BLaER1 treated with 17β-estradiol and CSF1 and Interleukin-3, amounts not matched to agents 10 nM and 100 nM (cell line): ENCODE measurements around the gene ANKRD37.

Source experiments
- H3K27ac ChIP-seq, 11 experiments: shearing (Covaris generic); formaldehyde crosslinking; 2 replicates each; pipeline ENCODE4 v1.8.1; 2022
- H3K27me3 ChIP-seq, 11 experiments: shearing (Covaris generic); formaldehyde crosslinking; 2 replicates each; pipeline ENCODE4 v1.8.1; 2022
- H3K36me3 ChIP-seq, 11 experiments: shearing (Covaris generic); formaldehyde crosslinking; 2 replicates each; pipeline ENCODE4 v1.8.1; 2022
- H3K4me1 ChIP-seq, 10 experiments: shearing (Covaris generic); formaldehyde crosslinking; 2 replicates each; pipeline ENCODE4 v1.8.1; 2022
- H3K4me2 ChIP-seq, 11 experiments: shearing (Covaris generic); formaldehyde crosslinking; 2 replicates each; pipeline ENCODE4 v1.8.1; 2022
- H3K4me3 ChIP-seq, 10 experiments: shearing (Covaris generic); formaldehyde crosslinking; 2 replicates each; pipeline ENCODE4 v1.8.1; 2022
- H3K9ac ChIP-seq, 11 experiments: shearing (Covaris generic); formaldehyde crosslinking; 2 replicates each; pipeline ENCODE4 v1.8.1; 2022
- H3K9me3 ChIP-seq, 11 experiments: shearing (Covaris generic); formaldehyde crosslinking; replicated peaks in 1 of 11; 2 replicates each; pipeline ENCODE4 v1.8.1; 2022
- H4K20me1 ChIP-seq, 11 experiments: shearing (Covaris generic); formaldehyde crosslinking; 2 replicates each; pipeline ENCODE4 v1.8.1; 2022
- Cebpa-rat ChIP-seq, 11 experiments: shearing (Covaris generic); IDR thresholded peaks; 2 replicates each; pipeline ENCODE4 v1.8.1; 2022

The ANKRD37 gene

DNA sequence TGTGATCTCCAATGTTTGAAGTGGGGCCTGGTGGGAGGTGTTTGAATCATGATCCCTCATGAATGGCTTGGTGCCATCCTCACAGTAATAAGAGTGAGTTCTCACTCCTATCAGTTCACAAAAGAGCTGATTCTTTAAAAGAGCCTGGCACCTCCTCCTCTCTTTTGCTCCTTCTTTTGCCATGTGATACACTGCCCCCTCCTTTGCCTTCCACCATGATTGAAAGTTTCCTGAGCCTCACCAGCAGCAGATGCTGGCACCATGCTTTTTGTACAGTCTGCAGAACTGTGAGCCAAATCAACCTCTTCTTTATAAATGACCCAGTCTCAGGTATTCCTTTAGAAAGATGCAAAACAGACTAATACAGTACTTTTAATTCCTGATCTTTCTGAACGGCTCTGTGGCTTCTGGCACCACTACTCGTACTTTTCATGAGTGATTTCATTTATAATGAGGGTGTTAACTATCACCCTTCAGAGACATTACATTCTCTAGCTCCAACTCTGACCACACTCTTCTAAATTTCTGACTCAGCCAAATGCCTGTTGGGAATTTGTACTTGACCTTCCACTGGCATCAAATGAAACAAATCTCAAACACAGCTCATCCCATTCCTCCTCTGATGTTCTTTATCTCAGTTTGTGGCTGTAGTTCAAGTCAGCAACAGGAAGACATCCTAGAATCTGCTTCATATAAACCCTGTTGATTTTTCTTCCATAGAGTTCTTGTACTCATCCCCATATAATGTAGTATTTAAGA, 24.9 kb downstream of the ANKRD37 start:
- peaks cover 7 to 23% (median 15%) of the 10 kb centered on the region in 10 experiments for H3K4me1 ChIP-seq
- no peak overlapping the region for H3K27ac ChIP-seq
- H4K20me1 ChIP-seq, result no peaks in the 10 kb centered on the region
- peaks cover 9 to 53% (median 39%) of the 10 kb centered on the region in 11 experiments for H3K36me3 ChIP-seq
- H3K27me3 ChIP-seq, result no peaks in the 10 kb centered on the region
- TF ChIP-seq Cebpa-rat (IDR thresholded peaks at IDR 0.05), result no peak
- no peak overlapping the region for H3K9ac ChIP-seq
- no peaks in the 10 kb centered on the region for H3K9me3 ChIP-seq
- H3K4me2 ChIP-seq, result no peak overlapping the region
- no peak overlapping the region for H3K4me3 ChIP-seq

DNA sequence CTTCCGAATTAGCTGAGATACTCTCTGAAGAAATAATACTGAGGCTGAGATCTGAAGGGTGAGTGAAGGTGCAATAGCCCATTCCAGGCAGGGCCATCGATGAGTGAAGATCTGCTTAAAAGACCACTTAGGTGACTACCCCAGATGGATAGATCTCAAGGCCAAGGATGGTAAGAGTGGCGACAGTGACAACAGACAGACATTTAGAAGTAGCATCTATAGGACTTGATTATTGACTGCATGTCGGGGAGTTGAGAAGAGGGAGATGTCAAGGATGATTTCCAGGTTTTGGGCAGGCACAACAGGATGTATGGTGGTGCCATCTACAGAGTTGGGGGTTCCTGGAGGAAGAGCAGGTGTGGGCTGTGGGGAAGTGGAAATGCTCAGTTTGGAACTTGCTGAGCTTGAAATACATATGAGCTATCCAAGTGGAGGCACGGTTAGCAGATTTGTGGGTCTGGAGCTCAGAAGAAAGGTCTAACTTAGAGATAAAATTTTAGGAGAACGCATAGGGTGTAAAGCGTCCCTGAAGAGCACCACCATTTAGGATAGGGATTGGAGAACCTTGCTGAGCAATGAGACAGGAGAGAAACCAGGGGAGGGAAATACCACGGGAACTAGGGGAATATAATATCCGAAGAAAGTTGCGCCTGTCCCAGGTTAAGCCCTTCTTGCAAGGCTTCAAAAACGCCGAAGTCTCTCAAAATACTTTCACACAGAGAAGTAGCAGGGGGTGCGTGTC, 28.4 kb downstream of the ANKRD37 start:
- Histone ChIP-seq H3K27me3 (no peaks in the 10 kb centered on the region), H3K27ac (peak overlapping the region; percentile 92 to 100 (median 99)), H3K4me2 (peak overlapping the region; percentile 80 to 96 (median 87)), H3K36me3 (peaks cover 4 to 24% (median 18%) of the 10 kb centered on the region in 11 experiments; a peak in 16 of 22 replicates), H4K20me1 (no peaks in the 10 kb centered on the region), H3K9me3 (no peaks in the 10 kb centered on the region), H3K4me3 (peak overlapping the region; percentile 63 to 81 (median 76)), H3K4me1 (peaks cover 7 to 23% (median 15%) of the 10 kb centered on the region in 10 experiments), H3K9ac (peak overlapping the region; percentile 90 to 99 (median 97))
- no peak for TF ChIP-seq Cebpa-rat (IDR thresholded peaks at IDR 0.05)

DNA sequence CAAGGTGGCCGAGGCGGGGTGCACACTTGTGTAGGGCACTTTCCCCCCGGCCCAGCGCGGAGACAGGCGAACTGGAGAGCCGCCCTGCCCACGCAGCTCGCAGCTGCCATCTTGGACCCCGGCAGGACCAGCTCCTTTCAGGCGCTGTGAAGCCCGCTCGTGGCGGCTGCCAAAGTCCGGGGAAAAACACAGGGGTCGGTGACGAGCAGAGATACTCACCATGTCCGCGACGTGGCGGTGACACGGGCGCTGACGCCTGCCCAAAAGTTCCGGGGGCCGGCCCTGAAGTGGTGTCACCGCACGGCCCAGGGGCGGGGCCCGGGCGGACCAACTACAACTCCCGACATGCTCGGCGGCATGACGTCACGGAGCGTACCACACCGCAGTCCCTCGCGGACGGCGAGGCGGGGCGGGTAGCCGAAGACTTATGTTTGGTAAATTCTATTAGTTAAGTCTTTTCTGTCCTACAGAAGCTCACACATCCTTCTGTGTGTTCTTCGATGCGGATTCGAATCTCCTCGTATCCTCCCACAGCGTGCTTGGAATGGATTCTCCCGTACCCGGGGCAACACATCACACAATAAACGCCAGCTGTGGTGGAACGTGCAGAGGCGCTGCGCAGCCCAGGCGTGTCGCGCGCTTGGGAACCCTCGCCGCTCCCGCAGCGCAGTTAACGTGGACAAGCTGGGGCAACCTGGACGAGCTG, 29.2 kb downstream of the ANKRD37 start, which contains the start of gene UFSP2:
UFSP2 (minus strand) TSS at position 318 of the 706 bp plus-strand sequence; CDS start at position 222, 96 bp downstream.
- H3K27ac ChIP-seq, result peak within 1 kb of the TSS; percentile 92 to 100 (median 99)
- TF ChIP-seq Cebpa-rat (IDR thresholded peaks at IDR 0.05), result no peak
- peak within 1 kb of the TSS; percentile 90 to 99 (median 97) for H3K9ac ChIP-seq
- H3K4me3 ChIP-seq, result peak within 1 kb of the TSS; percentile 63 to 81 (median 76)
- H4K20me1 ChIP-seq, result no peaks in the 10 kb centered on the region
- H3K4me2 ChIP-seq, result peak within 1 kb of the TSS; percentile 80 to 96 (median 88)
- H3K9me3 ChIP-seq, result no peaks in the 10 kb centered on the region
- H3K4me1 ChIP-seq, result peaks cover 7 to 23% (median 15%) of the 10 kb centered on the region in 10 experiments
- H3K36me3 ChIP-seq, result peaks cover 4 to 23% (median 14%) of the 10 kb centered on the region in 11 experiments; a peak in 16 of 22 replicates
- no peaks in the 10 kb centered on the region for H3K27me3 ChIP-seq

DNA sequence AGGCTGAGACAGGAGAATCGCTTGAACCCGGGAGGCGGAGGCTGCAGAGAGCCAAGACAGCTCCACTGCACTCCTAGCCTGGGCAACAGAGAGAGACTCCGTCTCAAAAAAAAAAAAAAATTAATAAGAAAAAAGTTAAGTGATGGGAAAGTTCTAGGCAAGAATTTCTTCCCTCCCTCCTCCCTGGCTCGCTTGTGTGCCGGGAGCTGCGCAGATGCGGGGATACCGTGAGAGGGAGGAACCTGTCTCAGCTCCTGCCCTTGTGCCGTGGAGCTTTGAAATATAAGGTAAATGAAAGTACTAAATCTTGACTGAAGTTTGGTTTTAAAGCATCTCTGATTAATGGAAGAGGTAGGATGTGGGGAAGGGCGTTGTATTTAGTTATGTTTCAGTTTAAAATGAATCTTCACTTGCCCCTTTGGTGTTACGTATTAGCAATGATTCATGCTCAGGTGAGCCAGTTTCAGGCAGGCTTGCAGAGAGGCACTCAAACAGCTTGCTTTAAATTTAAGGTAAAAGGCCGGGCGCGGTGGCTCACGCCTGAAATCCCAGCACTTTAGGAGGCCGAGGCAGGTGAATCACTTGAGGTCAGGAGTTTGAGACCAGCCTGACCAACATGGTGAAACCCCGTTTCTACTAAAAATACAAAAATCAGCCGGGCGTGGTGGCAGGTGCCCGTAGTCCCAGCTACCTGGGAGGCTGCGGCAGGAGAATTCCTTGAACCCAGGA, 30.5 kb downstream of the ANKRD37 start:
- H3K9me3 ChIP-seq, result no peaks in the 10 kb centered on the region
- H4K20me1 ChIP-seq, result no peaks in the 10 kb centered on the region
- peak overlapping the region in 3 of 11 experiments; percentile 86 to 87 (median 86); a peak in 4 of 22 replicates for H3K4me2 ChIP-seq
- no peaks in the 10 kb centered on the region for H3K27me3 ChIP-seq
- peaks cover 0 to 10% (median 1%) of the 10 kb centered on the region in 11 experiments; a peak in 11 of 22 replicates for H3K36me3 ChIP-seq
- no peak for TF ChIP-seq Cebpa-rat (IDR thresholded peaks at IDR 0.05)
- no peak overlapping the region for H3K4me3 ChIP-seq
- no peak overlapping the region for H3K27ac ChIP-seq
- no peak overlapping the region for H3K9ac ChIP-seq
- H3K4me1 ChIP-seq, result peaks cover 7 to 23% (median 15%) of the 10 kb centered on the region in 10 experiments

DNA sequence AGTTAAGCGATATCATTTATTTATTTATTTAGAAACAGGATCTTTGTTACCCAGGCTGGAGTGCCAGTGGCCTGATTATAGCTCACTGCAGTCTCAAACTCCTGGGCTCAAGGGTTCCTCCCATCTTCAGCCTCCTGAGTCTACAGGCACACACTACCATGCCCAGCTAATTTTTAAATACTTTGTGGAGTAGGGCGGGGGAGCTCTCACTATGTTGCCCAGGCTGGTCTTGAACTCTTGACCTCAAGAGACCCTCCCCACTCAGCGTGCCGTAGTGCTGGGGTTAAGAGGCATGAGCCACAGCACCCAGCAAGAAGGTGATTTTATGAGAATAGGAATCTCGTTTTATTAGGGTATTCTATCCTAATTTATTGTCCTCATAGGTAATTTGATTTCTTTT, 33.0 kb downstream of the ANKRD37 start:
- Histone ChIP-seq H4K20me1 (no peaks in the 10 kb centered on the region), H3K9me3 (no peaks in the 10 kb centered on the region), H3K4me3 (no peak overlapping the region), H3K9ac (no peak overlapping the region), H3K27ac (no peak overlapping the region), H3K27me3 (no peaks in the 10 kb centered on the region), H3K4me2 (no peak overlapping the region), H3K4me1 (peaks cover 5 to 13% (median 8%) of the 10 kb centered on the region in 10 experiments; a peak in 19 of 20 replicates), H3K36me3 (no peaks in the 10 kb centered on the region)
- TF ChIP-seq Cebpa-rat (IDR thresholded peaks at IDR 0.05), result no peak

DNA sequence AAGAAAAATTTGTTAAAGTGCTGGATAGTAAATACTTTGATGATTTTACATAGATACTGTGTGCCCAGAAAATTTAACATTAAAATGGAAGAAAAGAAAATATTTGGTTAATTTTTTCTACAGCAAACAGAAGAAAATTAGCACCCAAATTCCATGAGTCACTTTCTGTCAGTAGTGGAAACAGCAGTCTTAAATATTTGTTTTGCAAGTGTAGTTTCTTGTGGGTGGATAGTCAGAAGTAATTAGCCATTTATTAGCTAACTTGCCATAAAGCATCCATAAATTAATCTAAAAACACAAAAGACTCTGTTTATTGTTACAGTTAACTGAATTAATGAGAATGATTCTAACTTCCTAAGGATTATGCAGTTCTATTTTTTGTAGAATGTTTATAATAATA, 38.8 kb downstream of the ANKRD37 start:
- no peak overlapping the region for H3K4me2 ChIP-seq
- no peaks in the 10 kb centered on the region for H4K20me1 ChIP-seq
- H3K4me3 ChIP-seq, result no peak overlapping the region
- H3K27me3 ChIP-seq, result no peaks in the 10 kb centered on the region
- no peaks in the 10 kb centered on the region for H3K9me3 ChIP-seq
- H3K27ac ChIP-seq, result no peak overlapping the region
- H3K4me1 ChIP-seq, result no peaks in the 10 kb centered on the region
- TF ChIP-seq Cebpa-rat (IDR thresholded peaks at IDR 0.05), result no peak
- H3K36me3 ChIP-seq, result no peaks in the 10 kb centered on the region
- no peak overlapping the region for H3K9ac ChIP-seq

DNA sequence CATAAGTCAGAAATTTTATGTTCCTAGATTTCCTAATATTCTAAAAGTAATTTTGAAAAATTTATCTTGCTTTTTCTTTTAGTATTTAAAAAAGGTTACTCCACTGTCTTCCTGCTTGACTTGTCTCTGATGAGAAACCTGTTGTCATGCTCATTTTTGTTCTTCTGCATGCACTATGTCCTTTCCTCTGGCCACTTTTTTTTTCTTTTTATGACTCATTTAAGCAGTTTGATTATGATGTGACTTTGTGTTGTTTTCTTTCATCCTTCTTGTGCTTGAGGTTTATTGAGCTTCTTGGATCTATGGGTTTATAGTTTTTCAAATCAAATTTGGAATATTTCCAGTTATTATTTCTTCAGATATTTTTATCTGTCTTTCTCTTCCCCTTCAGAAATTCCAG, 41.2 kb downstream of the ANKRD37 start:
- no peaks in the 10 kb centered on the region for H4K20me1 ChIP-seq
- no peaks in the 10 kb centered on the region for H3K27me3 ChIP-seq
- no peak overlapping the region for H3K9ac ChIP-seq
- TF ChIP-seq Cebpa-rat (IDR thresholded peaks at IDR 0.05), result no peak
- no peak overlapping the region for H3K4me3 ChIP-seq
- no peak overlapping the region for H3K27ac ChIP-seq
- no peaks in the 10 kb centered on the region for H3K36me3 ChIP-seq
- H3K4me1 ChIP-seq, result no peaks in the 10 kb centered on the region
- no peaks in the 10 kb centered on the region for H3K9me3 ChIP-seq
- H3K4me2 ChIP-seq, result no peak overlapping the region

DNA sequence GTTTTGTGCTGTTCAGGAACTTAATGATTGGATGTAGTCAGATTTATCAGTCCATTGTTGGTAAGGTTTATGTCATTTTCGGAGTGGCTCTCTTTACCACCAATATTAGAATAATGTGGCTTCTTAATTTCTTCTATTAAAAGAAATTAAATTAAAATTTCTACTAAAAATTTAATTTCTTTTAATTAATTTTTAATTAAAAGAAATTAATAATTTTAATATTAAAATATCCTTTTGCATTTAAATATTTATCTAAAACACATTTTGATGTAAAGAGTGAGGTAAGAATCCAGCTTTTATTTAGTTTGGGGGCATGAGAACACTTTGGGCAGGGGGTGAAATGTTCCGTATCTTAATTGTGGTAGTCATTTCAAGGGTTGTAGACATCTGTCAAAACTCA, 44.8 kb downstream of the ANKRD37 start:
- H3K4me3 ChIP-seq, result no peak overlapping the region
- no peaks in the 10 kb centered on the region; a peak in 1 of 22 replicates for H3K36me3 ChIP-seq
- TF ChIP-seq Cebpa-rat (IDR thresholded peaks at IDR 0.05), result no peak
- no peaks in the 10 kb centered on the region for H3K9me3 ChIP-seq
- no peak overlapping the region for H3K4me2 ChIP-seq
- no peak overlapping the region for H3K9ac ChIP-seq
- no peaks in the 10 kb centered on the region for H3K4me1 ChIP-seq
- no peaks in the 10 kb centered on the region for H4K20me1 ChIP-seq
- H3K27me3 ChIP-seq, result no peaks in the 10 kb centered on the region
- no peak overlapping the region for H3K27ac ChIP-seq
